Sigmoid colon (tissue), 4 donors: ENCODE measurements around the gene LY6G6F.

ENCODE experiments used
- CTCF ChIP-seq, 4 experiments: fragments of 450-650 bp in 3 of 4; fragments of 200-600 bp in 1 of 4; IDR thresholded peaks; one replicate each; pipeline ENCODE4 v1.5.1; 2016 to 2019; ENCODE audit warnings: antibody characterized with exemption in 4 of 4, mild to moderate bottlenecking in 3 of 4, moderate library complexity in 2 of 4
- EP300 ChIP-seq, 4 donors: sonication (generic); formaldehyde crosslinking; IDR thresholded peaks; one replicate each; pipeline ENCODE4 v1.6.1; 2017; ENCODE audit warnings: antibody characterized with exemption in 4 of 4
- POLR2A ChIP-seq, 2 donors: fragments of 450-650 bp; IDR thresholded peaks; one replicate each; pipeline ENCODE4 v1.6.1; 2016; ENCODE audit warnings: antibody characterized with exemption in 2 of 2, mild to moderate bottlenecking in 2 of 2, moderate library complexity in 2 of 2
- POLR2AphosphoS5 ChIP-seq, 4 donors: sonication (generic); formaldehyde crosslinking; IDR thresholded peaks; one replicate each; pipeline ENCODE4 v1.6.1; 2017; ENCODE audit warnings: antibody characterized with exemption in 4 of 4

- TF ChIP-seq CTCF (IDR thresholded peaks at IDR 0.05) (no peak), POLR2A (IDR thresholded peaks at IDR 0.05) (no peak), POLR2AphosphoS5 (IDR thresholded peaks at IDR 0.05) (no peak), EP300 (IDR thresholded peaks at IDR 0.05) (no peak)
These were observed 51.6 kb downstream of the LY6G6F start for GRCh38 chr6:31758281-31758680.
